ENCODE data around the gene VAV2.

DNA sequence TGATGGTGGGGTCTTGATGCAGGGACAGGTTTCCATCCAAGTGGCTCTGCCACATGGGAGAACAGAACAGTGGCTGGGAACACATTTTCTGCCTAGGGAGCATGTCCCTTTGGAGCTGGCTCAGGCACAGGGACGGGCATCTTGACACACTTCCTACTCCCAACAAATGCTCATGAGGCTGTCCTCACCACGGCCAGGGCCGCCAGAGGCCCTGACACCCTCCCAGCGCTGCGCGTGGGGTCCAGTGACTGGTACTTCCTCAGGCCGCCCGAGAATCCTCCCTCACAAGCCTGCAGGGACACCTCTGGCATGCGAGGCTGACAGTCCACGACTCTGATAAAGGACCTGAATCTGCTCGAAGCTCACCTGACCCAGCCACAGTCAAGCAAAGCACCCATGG, 193.0 kb downstream of the VAV2 start:
- TF ChIP-seq, protein P1, sequence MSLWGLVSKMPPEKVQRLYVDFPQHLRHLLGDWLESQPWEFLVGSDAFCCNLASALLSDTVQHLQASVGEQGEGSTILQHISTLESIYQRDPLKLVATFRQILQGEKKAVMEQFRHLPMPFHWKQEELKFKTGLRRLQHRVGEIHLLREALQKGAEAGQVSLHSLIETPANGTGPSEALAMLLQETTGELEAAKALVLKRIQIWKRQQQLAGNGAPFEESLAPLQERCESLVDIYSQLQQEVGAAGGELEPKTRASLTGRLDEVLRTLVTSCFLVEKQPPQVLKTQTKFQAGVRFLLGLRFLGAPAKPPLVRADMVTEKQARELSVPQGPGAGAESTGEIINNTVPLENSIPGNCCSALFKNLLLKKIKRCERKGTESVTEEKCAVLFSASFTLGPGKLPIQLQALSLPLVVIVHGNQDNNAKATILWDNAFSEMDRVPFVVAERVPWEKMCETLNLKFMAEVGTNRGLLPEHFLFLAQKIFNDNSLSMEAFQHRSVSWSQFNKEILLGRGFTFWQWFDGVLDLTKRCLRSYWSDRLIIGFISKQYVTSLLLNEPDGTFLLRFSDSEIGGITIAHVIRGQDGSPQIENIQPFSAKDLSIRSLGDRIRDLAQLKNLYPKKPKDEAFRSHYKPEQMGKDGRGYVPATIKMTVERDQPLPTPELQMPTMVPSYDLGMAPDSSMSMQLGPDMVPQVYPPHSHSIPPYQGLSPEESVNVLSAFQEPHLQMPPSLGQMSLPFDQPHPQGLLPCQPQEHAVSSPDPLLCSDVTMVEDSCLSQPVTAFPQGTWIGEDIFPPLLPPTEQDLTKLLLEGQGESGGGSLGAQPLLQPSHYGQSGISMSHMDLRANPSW (CRISPR knock-in tag; IDR thresholded peaks at IDR 0.05), result no peak
- no peak for TF ChIP-seq ELF1 (tag; IDR thresholded peaks at IDR 0.05)
- no peak for TF ChIP-seq CBFA2T3 (IDR thresholded peaks at IDR 0.05)
- TF ChIP-seq HDAC1 (IDR thresholded peaks at IDR 0.05), result no peak
- TF ChIP-seq ZNF584 (CRISPR knock-in tag; IDR thresholded peaks at IDR 0.05; ENCODE audit: low read depth), result no peak
- TF ChIP-seq, protein P2, sequence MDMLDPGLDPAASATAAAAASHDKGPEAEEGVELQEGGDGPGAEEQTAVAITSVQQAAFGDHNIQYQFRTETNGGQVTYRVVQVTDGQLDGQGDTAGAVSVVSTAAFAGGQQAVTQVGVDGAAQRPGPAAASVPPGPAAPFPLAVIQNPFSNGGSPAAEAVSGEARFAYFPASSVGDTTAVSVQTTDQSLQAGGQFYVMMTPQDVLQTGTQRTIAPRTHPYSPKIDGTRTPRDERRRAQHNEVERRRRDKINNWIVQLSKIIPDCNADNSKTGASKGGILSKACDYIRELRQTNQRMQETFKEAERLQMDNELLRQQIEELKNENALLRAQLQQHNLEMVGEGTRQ (CRISPR knock-in tag; IDR thresholded peaks at IDR 0.05), result no peak
- TF ChIP-seq, protein P3, sequence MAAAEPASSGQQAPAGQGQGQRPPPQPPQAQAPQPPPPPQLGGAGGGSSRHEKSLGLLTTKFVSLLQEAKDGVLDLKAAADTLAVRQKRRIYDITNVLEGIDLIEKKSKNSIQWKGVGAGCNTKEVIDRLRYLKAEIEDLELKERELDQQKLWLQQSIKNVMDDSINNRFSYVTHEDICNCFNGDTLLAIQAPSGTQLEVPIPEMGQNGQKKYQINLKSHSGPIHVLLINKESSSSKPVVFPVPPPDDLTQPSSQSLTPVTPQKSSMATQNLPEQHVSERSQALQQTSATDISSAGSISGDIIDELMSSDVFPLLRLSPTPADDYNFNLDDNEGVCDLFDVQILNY (CRISPR knock-in tag; IDR thresholded peaks at IDR 0.05), result no peak
- TF ChIP-seq FOXM1 (IDR thresholded peaks at IDR 0.05; ENCODE audit: low read depth), result no peak
- TF ChIP-seq FOXM1 (CRISPR knock-in tag; IDR thresholded peaks at IDR 0.05; ENCODE audit: low read depth), result no peak
- TF ChIP-seq, protein P4, sequence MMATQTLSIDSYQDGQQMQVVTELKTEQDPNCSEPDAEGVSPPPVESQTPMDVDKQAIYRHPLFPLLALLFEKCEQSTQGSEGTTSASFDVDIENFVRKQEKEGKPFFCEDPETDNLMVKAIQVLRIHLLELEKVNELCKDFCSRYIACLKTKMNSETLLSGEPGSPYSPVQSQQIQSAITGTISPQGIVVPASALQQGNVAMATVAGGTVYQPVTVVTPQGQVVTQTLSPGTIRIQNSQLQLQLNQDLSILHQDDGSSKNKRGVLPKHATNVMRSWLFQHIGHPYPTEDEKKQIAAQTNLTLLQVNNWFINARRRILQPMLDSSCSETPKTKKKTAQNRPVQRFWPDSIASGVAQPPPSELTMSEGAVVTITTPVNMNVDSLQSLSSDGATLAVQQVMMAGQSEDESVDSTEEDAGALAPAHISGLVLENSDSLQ (IDR thresholded peaks at IDR 0.05), result no peak
- TF ChIP-seq PCBP1 (IDR thresholded peaks at IDR 0.05; ENCODE audit: low read depth, low read length, poor library complexity, severe bottlenecking), result no peak
- TF ChIP-seq, protein P5, sequence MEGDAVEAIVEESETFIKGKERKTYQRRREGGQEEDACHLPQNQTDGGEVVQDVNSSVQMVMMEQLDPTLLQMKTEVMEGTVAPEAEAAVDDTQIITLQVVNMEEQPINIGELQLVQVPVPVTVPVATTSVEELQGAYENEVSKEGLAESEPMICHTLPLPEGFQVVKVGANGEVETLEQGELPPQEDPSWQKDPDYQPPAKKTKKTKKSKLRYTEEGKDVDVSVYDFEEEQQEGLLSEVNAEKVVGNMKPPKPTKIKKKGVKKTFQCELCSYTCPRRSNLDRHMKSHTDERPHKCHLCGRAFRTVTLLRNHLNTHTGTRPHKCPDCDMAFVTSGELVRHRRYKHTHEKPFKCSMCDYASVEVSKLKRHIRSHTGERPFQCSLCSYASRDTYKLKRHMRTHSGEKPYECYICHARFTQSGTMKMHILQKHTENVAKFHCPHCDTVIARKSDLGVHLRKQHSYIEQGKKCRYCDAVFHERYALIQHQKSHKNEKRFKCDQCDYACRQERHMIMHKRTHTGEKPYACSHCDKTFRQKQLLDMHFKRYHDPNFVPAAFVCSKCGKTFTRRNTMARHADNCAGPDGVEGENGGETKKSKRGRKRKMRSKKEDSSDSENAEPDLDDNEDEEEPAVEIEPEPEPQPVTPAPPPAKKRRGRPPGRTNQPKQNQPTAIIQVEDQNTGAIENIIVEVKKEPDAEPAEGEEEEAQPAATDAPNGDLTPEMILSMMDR (IDR thresholded peaks at IDR 0.05 in 2 of 3, conservative IDR thresholded peaks at IDR 0.05 in 1 of 3; ENCODE audit: insufficient read depth in 2 of 3, low read depth in 1 of 3, low read length in 3 of 3), result no peak
- no peak for TF ChIP-seq NR2C2 (CRISPR knock-in tag; IDR thresholded peaks at IDR 0.05)
- TF ChIP-seq NR2C2 (tag; IDR thresholded peaks at IDR 0.05), result no peak

All from K562 (cell line).